Kidney epithelial cell (primary cell): Measurements from ENCODE around the gene NTM. TPM values are rescaled to one million over a fixed set of nuclear protein-coding genes. Genes with fewer than 3 reads are reported as not detected.

Source experiments
- DNase-seq: peaks from one replicate; pipeline ENCODE4 v3.0.0-alpha.2; 2010; ENCODE audit warnings: low read depth
- H3K27me3 ChIP-seq: 2 replicates; pipeline ENCODE4 v1.6.0; 2011; ENCODE audit warnings: low read length; ENCODE audit not compliant: control insufficient read depth, insufficient read depth
- H3K36me3 ChIP-seq: 2 replicates; pipeline ENCODE4 v1.5.1; 2011; ENCODE audit warnings: low read length; ENCODE audit not compliant: control insufficient read depth, insufficient read depth
- H3K4me3 ChIP-seq: 2 replicates; pipeline ENCODE4 v1.5.1; 2011; ENCODE audit warnings: low read depth, mild to moderate bottlenecking, control low read depth, low read length
- CTCF ChIP-seq: IDR thresholded peaks from 2 replicates; pipeline ENCODE4 v1.5.1; 2011; ENCODE audit warnings: mild to moderate bottlenecking, moderate library complexity, low read length, control low read depth, inconsistent platforms; ENCODE audit not compliant: insufficient read depth, poor library complexity, severe bottlenecking
- total RNA-seq: library from RNA; depleted of rRNA; stranded (reverse); fragments of >200 nt; gene quantifications from 2 replicates; pipeline ENCODE4 v1.2.3, GENCODE V29; 2015

NTM gene
- total RNA-seq, 1 donor from 2014 or later = 111 TPM

- no peak for TF ChIP-seq CTCF
- Histone ChIP-seq H3K27me3 (no peaks in the 10 kb centered on the region), H3K36me3 (no peaks in the 10 kb centered on the region), H3K4me3 (no peak overlapping the region)
- DNase-seq = no peak
These were observed 225.4 kb downstream of the NTM start for GRCh38 chr11:131595797-131596196.

DNA sequence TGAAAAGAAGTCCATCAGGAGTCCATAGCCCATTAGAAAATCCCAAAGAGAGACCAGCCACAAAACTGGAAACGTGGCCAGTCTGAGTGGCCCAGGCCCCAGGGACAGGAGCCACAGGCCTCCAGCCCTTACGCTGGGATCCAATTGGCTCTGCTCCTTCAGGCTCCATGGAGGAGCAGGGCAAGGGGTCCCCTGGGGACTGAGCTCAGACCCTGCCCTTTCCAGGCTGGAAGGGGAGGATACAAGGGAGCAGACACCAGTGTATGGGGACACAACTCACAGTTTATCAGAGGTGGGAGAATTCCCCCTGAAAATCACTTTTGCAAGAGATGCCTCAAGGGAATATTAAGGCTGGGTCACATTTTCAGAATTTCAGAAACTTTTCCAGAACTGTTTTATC is 227.5 kb downstream of the NTM start:
- TF ChIP-seq CTCF = no peak
- Histone ChIP-seq H3K4me3 (no peak overlapping the region), H3K27me3 (no peaks in the 10 kb centered on the region), H3K36me3 (no peaks in the 10 kb centered on the region)
- DNase-seq = no peak

GRCh38 chr11:131598305-131598704 is 227.9 kb downstream of the NTM start:
- no peak for TF ChIP-seq CTCF
- no peak for DNase-seq
- H3K36me3 ChIP-seq = no peaks in the 10 kb centered on the region
- H3K4me3 ChIP-seq = no peak overlapping the region
- H3K27me3 ChIP-seq = no peaks in the 10 kb centered on the region

DNA sequence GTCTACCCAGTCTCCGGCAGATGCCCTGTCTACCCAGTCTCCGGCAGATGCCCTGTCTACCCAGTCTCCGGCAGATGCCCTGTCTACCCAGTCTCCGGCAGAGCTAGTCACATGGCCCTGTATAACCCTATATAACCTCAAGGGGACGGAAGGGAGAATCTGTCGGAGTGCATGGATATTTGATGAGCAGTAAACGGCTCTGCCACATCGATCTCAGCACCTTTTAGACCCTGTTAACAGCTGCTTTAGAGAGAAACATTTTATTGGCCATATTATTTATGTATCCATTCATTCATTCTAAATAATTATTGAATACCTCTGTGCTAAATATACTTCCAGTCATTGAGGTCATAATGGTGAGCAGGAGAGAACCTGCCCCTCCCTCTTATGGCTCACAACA is 228.9 kb downstream of the NTM start:
- H3K4me3 ChIP-seq = no peak overlapping the region
- no peak for TF ChIP-seq CTCF
- no peak for DNase-seq
- no peaks in the 10 kb centered on the region for H3K36me3 ChIP-seq
- H3K27me3 ChIP-seq = no peaks in the 10 kb centered on the region

GRCh38 chr11:131600628-131601027 is 230.2 kb downstream of the NTM start:
- no peak for TF ChIP-seq CTCF
- Histone ChIP-seq H3K27me3 (no peaks in the 10 kb centered on the region), H3K36me3 (no peaks in the 10 kb centered on the region), H3K4me3 (no peak overlapping the region)
- DNase-seq = no peak

DNA sequence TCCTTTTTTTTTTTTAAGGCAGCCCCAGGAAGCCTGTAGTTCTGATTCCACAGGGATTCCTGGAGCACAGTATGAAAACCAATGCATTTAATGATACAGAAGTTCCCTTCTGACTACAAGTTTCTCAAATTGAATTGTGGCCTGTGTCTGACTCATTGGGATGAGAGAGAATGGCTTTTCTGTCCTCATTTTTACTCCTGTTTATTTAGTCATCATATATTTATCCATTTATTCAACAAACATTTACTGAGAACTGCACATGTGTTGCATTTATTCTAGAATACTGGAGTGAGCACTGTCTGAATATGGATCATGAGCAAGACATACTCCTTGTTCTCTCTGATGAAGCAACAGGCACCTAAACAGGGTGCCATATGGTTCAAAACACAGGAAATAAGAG is 231.2 kb downstream of the NTM start:
- H3K4me3 ChIP-seq = no peak overlapping the region
- no peaks in the 10 kb centered on the region for H3K36me3 ChIP-seq
- TF ChIP-seq CTCF = no peak
- H3K27me3 ChIP-seq = no peaks in the 10 kb centered on the region
- no peak for DNase-seq
